ENCODE data around the gene APOA5. TPM values are rescaled to one million over a fixed set of nuclear protein-coding genes. Genes with fewer than 3 reads are reported as not detected.

The APOA5 gene
- total RNA-seq, 4 donors from 2014 or later, result 1.0 to 2.9 TPM; not detected in 2

DNA sequence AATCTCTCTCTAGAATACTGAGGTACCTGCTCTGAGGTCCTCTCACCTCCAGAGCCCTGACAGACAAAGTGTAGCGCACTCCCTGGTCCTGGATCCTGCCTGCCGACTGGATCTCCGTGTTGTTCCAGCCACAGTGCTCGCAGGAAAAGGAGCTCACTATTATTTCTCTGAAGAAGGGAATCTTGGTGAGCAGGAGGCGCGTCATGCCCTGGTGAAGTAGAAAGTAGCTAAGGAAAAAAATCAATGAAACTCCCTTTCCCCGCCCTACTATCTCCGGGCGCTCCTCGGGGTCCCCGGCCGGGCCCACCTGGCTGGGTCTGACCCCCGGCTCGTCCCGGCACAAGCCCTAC is 4.3 kb downstream of the APOA5 start:
- TF ChIP-seq, protein P1, sequence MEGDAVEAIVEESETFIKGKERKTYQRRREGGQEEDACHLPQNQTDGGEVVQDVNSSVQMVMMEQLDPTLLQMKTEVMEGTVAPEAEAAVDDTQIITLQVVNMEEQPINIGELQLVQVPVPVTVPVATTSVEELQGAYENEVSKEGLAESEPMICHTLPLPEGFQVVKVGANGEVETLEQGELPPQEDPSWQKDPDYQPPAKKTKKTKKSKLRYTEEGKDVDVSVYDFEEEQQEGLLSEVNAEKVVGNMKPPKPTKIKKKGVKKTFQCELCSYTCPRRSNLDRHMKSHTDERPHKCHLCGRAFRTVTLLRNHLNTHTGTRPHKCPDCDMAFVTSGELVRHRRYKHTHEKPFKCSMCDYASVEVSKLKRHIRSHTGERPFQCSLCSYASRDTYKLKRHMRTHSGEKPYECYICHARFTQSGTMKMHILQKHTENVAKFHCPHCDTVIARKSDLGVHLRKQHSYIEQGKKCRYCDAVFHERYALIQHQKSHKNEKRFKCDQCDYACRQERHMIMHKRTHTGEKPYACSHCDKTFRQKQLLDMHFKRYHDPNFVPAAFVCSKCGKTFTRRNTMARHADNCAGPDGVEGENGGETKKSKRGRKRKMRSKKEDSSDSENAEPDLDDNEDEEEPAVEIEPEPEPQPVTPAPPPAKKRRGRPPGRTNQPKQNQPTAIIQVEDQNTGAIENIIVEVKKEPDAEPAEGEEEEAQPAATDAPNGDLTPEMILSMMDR (IDR thresholded peaks at IDR 0.05 in 4 of 5, conservative IDR thresholded peaks at IDR 0.05 in 1 of 5), result no peak
- no peak for TF ChIP-seq POLR2A (IDR thresholded peaks at IDR 0.05)
- peaks cover 17 to 18% of the 10 kb centered on the region in 2 donors for H3K4me1 ChIP-seq
- intact Hi-C loops (cut with DNase I; ENCODE audit: low total_unique reads) (loop anchor here (2.0 to 5.0 kb wide), 2 partner anchors 15 to 540 kb away; partner anchors contain the start of genes BUD13 and CEP164), in situ Hi-C loops (cut with MboI; ENCODE audit: low sequenced_read_pairs in 4 of 4) (loop anchor here in 2 of 4 donors (10.0 kb wide), 2 partner anchors 317 to 437 kb away; no protein-coding TSS in a partner anchor)
- H3K9me3 ChIP-seq, result no peaks in the 10 kb centered on the region
- DNase-seq (no peak), ATAC-seq (no peak)
- H3K4me3 ChIP-seq, result peak overlapping the region; percentile 78 to 98 (median 96)
- H3K27ac ChIP-seq, result peak overlapping the region; percentile 83 to 89 (median 88)
- peaks cover 5 to 46% of the 10 kb centered on the region in 2 donors for H3K36me3 ChIP-seq
- H3K27me3 ChIP-seq, result no peaks in the 10 kb centered on the region

DNA sequence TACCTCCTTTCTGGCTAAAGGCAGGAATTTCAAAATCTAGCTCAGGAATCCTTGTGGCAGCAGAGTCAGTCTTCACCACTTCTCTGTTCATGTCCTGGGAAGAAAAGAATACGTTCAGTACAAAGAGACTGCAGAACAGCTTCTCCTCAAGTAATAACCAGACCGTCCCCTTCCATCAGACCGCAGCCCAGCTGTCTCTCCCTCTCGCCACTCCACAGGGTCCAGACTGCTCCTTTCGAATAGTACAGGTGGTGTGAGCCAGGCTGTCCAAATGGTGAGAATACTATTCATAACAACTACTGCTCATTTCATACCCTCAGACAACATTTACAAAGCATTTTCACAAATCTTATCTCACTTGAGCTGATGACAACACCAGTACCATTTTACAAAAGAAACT is 4.7 kb downstream of the APOA5 start:
- peaks cover 5 to 50% of the 10 kb centered on the region in 2 donors for H3K36me3 ChIP-seq
- TF ChIP-seq POLR2A (IDR thresholded peaks at IDR 0.05), result no peak
- TF ChIP-seq, protein P1 (IDR thresholded peaks at IDR 0.05 in 4 of 5, conservative IDR thresholded peaks at IDR 0.05 in 1 of 5), result no peak
- peaks cover 17 to 18% of the 10 kb centered on the region in 2 donors for H3K4me1 ChIP-seq
- in situ Hi-C loops (cut with MboI; ENCODE audit: low sequenced_read_pairs in 4 of 4), result loop anchor here in 2 of 4 donors (10.0 kb wide), 2 partner anchors 318 to 438 kb away; no protein-coding TSS in a partner anchor
- H3K27me3 ChIP-seq, result no peaks in the 10 kb centered on the region
- no peaks in the 10 kb centered on the region for H3K9me3 ChIP-seq
- no peak for DNase-seq
- ATAC-seq, result no peak
- intact Hi-C loops (cut with DNase I; ENCODE audit: low total_unique reads), result loop anchor here (2.0 to 5.0 kb wide), 2 partner anchors 14 to 540 kb away; partner anchors contain the start of genes BUD13 and CEP164
- peak overlapping the region in 3 of 4 donors; percentile 87 to 89 (median 88) for H3K27ac ChIP-seq
- peak overlapping the region; percentile 78 to 98 (median 96) for H3K4me3 ChIP-seq

DNA sequence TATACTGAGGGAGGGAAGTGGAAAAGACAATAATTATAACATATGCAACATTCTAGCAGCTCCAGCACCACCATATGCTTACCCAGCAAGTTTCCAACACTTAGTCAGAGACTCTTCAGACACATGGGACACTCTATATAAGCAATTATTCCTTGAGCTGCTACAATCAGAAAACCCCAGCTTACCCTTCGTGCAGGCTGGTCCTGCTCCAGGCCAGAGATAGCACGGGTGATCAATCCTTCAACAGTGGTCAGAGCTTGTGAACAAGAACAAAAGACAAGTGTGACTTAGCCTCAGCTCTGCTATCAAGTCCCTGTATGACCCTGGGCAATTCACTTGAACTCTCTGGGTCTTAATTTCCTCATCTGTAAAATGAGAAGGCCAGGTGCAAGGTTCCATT is 5.4 kb downstream of the APOA5 start:
- in situ Hi-C loops (cut with MboI; ENCODE audit: low sequenced_read_pairs in 4 of 4), result loop anchor here in 2 of 4 donors (10.0 kb wide), 2 partner anchors 318 to 438 kb away; no protein-coding TSS in a partner anchor

DNA sequence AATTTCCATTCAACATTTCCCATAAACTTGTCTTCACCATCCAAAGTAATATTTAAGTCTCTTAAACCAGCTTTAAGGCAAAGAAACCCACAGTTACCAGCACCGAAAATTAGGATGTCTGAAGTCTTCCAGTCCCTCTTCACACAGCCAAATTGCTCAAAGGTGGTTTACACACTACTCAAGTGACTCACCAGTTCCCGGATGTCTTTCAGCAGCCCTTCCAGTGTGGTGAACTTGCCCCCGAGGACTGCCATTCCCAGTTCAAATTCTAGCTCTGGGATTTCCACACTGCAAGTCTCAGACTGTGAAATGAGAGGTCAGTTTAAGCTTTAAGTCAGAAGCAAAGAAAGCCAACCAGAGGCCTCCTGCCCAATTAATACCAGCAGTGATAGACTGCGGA is 9.0 kb downstream of the APOA5 start:
- Histone ChIP-seq H3K9me3 (no peaks in the 10 kb centered on the region), H3K27me3 (no peaks in the 10 kb centered on the region), H3K4me3 (no peak overlapping the region), H3K36me3 (peaks cover 8 to 90% of the 10 kb centered on the region in 2 donors), H3K4me1 (peaks cover 9 to 11% of the 10 kb centered on the region in 2 donors), H3K27ac (no peak overlapping the region)
- no peak for DNase-seq
- TF ChIP-seq, protein P1 (IDR thresholded peaks at IDR 0.05 in 4 of 5, conservative IDR thresholded peaks at IDR 0.05 in 1 of 5), result no peak
- TF ChIP-seq POLR2A (IDR thresholded peaks at IDR 0.05), result no peak
- intact Hi-C loops (cut with DNase I; ENCODE audit: low total_unique reads), result no loop called here
- in situ Hi-C loops (cut with MboI; ENCODE audit: low sequenced_read_pairs in 4 of 4), result loop anchor here in 2 of 4 donors (10.0 kb wide), 2 partner anchors 322 to 442 kb away; no protein-coding TSS in a partner anchor
- ATAC-seq, result no peak

More for the DNA sequence above, 5.4 kb downstream of the APOA5 start:
- H3K9me3 ChIP-seq, result no peaks in the 10 kb centered on the region
- ATAC-seq (no peak), DNase-seq (no peak)
- H3K36me3 ChIP-seq, result peaks cover 5 to 56% of the 10 kb centered on the region in 2 donors
- H3K27ac ChIP-seq, result no peak overlapping the region
- no peak overlapping the region for H3K4me3 ChIP-seq
- peaks cover 13 to 15% of the 10 kb centered on the region in 2 donors for H3K4me1 ChIP-seq
- TF ChIP-seq, protein P1 (IDR thresholded peaks at IDR 0.05 in 4 of 5, conservative IDR thresholded peaks at IDR 0.05 in 1 of 5), result no peak
- no peak for TF ChIP-seq POLR2A (IDR thresholded peaks at IDR 0.05)
- intact Hi-C loops (cut with DNase I; ENCODE audit: low total_unique reads), result loop anchor here (2.0 to 5.0 kb wide), 2 partner anchors 14 to 541 kb away; partner anchors contain the start of genes BUD13 and CEP164
- H3K27me3 ChIP-seq, result no peaks in the 10 kb centered on the region
